Measurements from ENCODE around the gene NAGPA. TPM values are rescaled to one million over a fixed set of nuclear protein-coding genes. Genes with fewer than 3 reads are reported as not detected.

NAGPA gene
- polyA plus RNA-seq, 1 donor (not counting 4 experiments of a cell fraction or from before 2014, with no cell fraction given), result 5.0 TPM

DNA sequence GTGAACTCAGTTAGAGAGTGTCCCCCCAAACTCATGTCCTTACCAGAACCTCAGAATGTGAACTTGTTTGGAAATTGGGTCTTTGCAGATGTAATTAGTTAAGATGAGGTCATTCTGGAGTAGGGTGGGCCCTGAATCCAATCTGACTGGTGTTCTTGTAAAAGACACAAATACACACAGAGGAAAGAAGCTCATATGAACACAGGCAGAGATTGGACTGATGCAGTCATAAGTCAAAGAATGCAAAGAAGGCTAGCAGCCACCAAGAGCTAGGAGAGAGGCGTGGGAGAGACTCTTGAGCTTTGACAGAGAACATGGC, 2.1 kb upstream of the NAGPA start:
- dilution Hi-C loops (cut with MboI; ENCODE audit: extremely low pct_ligation_motif_present, low sequenced_read_pairs), result no loop called here

DNA sequence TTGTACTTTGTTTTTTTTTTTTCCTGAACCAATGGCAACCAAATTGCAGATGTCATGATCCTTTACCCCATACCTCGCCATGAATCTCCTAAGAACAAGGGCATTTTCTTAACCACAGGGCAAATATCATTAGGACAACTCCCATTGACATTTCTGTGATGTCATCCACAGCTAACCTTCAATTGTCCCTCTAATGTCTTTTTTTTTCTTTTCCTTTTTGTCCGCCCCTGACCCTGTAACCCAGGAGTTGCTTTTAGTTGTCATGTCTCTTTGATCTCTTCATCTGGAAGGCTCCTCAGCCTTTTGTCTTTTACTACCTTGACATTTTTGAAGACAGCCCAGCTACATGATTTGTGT, 410 bp upstream of the NAGPA start:
- Histone ChIP-seq H3K9me1 (ENCODE audit: control insufficient read depth, extremely low read depth, insufficient read depth, low read length) (no peaks in the 10 kb centered on the region), H3K36me3 (ENCODE audit: control insufficient read depth in 2 of 2, extremely low read depth in 1 of 2, insufficient read depth in 2 of 2, low read length in 2 of 2) (no peaks in the 10 kb centered on the region), H3K9me3 (ENCODE audit: control insufficient read depth, low read depth, low read length) (no peaks in the 10 kb centered on the region), H3K4me1 (ENCODE audit: control insufficient read depth, extremely low read depth, insufficient read depth, low read length) (peaks cover 21% of the 10 kb centered on the region), H3K79me2 (ENCODE audit: control insufficient read depth, insufficient read depth, low read length) (no peaks in the 10 kb centered on the region), H4K20me1 (ENCODE audit: control insufficient read depth, extremely low read depth, insufficient read depth, low read length) (no peaks in the 10 kb centered on the region), H2AFZ (ENCODE audit: control insufficient read depth, low read length) (peak overlapping the region; percentile 96), H3K27me3 (ENCODE audit: control insufficient read depth, extremely low read depth, insufficient read depth, low read length) (no peaks in the 10 kb centered on the region), H3K4me3 (ENCODE audit: control insufficient read depth in 2 of 3, extremely low read depth in 1 of 3, insufficient read depth in 2 of 3, low read depth in 1 of 3, low read length in 3 of 3) (peak overlapping the region; percentile 78 to 88 (median 87)), H3K4me2 (ENCODE audit: control insufficient read depth, extremely low read depth, insufficient read depth, low read depth, low read length) (peak overlapping the region; percentile 99), H3K27ac (ENCODE audit: control insufficient read depth, insufficient read depth, low read length) (peak overlapping the region; percentile 62), H3K9ac (ENCODE audit: control insufficient read depth, extremely low read depth, insufficient read depth, low read length) (peak overlapping the region; percentile 82)
- dilution Hi-C loops (cut with MboI; ENCODE audit: extremely low pct_ligation_motif_present, low sequenced_read_pairs), result no loop called here
- no peak for TF ChIP-seq EZH2 (IDR thresholded peaks at IDR 0.05; ENCODE audit: low read length)
- TF ChIP-seq, protein P1, sequence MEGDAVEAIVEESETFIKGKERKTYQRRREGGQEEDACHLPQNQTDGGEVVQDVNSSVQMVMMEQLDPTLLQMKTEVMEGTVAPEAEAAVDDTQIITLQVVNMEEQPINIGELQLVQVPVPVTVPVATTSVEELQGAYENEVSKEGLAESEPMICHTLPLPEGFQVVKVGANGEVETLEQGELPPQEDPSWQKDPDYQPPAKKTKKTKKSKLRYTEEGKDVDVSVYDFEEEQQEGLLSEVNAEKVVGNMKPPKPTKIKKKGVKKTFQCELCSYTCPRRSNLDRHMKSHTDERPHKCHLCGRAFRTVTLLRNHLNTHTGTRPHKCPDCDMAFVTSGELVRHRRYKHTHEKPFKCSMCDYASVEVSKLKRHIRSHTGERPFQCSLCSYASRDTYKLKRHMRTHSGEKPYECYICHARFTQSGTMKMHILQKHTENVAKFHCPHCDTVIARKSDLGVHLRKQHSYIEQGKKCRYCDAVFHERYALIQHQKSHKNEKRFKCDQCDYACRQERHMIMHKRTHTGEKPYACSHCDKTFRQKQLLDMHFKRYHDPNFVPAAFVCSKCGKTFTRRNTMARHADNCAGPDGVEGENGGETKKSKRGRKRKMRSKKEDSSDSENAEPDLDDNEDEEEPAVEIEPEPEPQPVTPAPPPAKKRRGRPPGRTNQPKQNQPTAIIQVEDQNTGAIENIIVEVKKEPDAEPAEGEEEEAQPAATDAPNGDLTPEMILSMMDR (optimal IDR thresholded peaks at IDR 0.05 in 1 of 3, IDR thresholded peaks at IDR 0.05 in 1 of 3, conservative IDR thresholded peaks at IDR 0.05 in 1 of 3; ENCODE audit: extremely low read depth in 1 of 3, insufficient read depth in 2 of 3, low read length in 3 of 3), result no peak
- FAIRE-seq (no peak), DNase-seq (ENCODE audit: low read depth, low spot score) (no peak)

More for the DNA sequence above, 2.1 kb upstream of the NAGPA start:
- peaks cover 21% of the 10 kb centered on the region for H3K4me1 ChIP-seq (ENCODE audit: control insufficient read depth, extremely low read depth, insufficient read depth, low read length)
- no peak overlapping the region for H3K9ac ChIP-seq (ENCODE audit: control insufficient read depth, extremely low read depth, insufficient read depth, low read length)
- H4K20me1 ChIP-seq (ENCODE audit: control insufficient read depth, extremely low read depth, insufficient read depth, low read length), result no peaks in the 10 kb centered on the region
- H3K79me2 ChIP-seq (ENCODE audit: control insufficient read depth, insufficient read depth, low read length), result no peaks in the 10 kb centered on the region
- no peak overlapping the region for H2AFZ ChIP-seq (ENCODE audit: control insufficient read depth, low read length)
- FAIRE-seq (no peak), DNase-seq (ENCODE audit: low read depth, low spot score) (no peak)
- no peak overlapping the region for H3K4me2 ChIP-seq (ENCODE audit: control insufficient read depth, extremely low read depth, insufficient read depth, low read depth, low read length)
- no peak overlapping the region for H3K4me3 ChIP-seq (ENCODE audit: control insufficient read depth in 2 of 3, extremely low read depth in 1 of 3, insufficient read depth in 2 of 3, low read depth in 1 of 3, low read length in 3 of 3)
- no peak overlapping the region for H3K27ac ChIP-seq (ENCODE audit: control insufficient read depth, insufficient read depth, low read length)
- TF ChIP-seq, protein P1 (optimal IDR thresholded peaks at IDR 0.05 in 1 of 3, IDR thresholded peaks at IDR 0.05 in 1 of 3, conservative IDR thresholded peaks at IDR 0.05 in 1 of 3; ENCODE audit: extremely low read depth in 1 of 3, insufficient read depth in 2 of 3, low read length in 3 of 3), result no peak
- no peak for TF ChIP-seq EZH2 (IDR thresholded peaks at IDR 0.05; ENCODE audit: low read length)
- no peaks in the 10 kb centered on the region for H3K9me1 ChIP-seq (ENCODE audit: control insufficient read depth, extremely low read depth, insufficient read depth, low read length)
- no peaks in the 10 kb centered on the region for H3K36me3 ChIP-seq (ENCODE audit: control insufficient read depth in 2 of 2, extremely low read depth in 1 of 2, insufficient read depth in 2 of 2, low read length in 2 of 2)
- no peaks in the 10 kb centered on the region for H3K9me3 ChIP-seq (ENCODE audit: control insufficient read depth, low read depth, low read length)
- no peaks in the 10 kb centered on the region for H3K27me3 ChIP-seq (ENCODE audit: control insufficient read depth, extremely low read depth, insufficient read depth, low read length)

Measured in keratinocyte (primary cell).